Adipocyte (in vitro differentiated cells): Measurements from ENCODE around the gene GORASP1.

ENCODE experiments used
- DNase-seq: peaks from one replicate; pipeline ENCODE4 v3.0.0-alpha.2; 2015; ENCODE audit warnings: low read depth
- H3K27me3 ChIP-seq: replicated peaks from 2 replicates; pipeline ENCODE4 v1.7.0; 2013; ENCODE audit warnings: mild to moderate bottlenecking, low read length, moderate library complexity; ENCODE audit not compliant: control insufficient read depth, insufficient read depth
- H3K36me3 ChIP-seq: 2 replicates; pipeline ENCODE4 v1.7.0; 2013; ENCODE audit warnings: low read length, mild to moderate bottlenecking, moderate library complexity; ENCODE audit not compliant: control insufficient read depth, insufficient read depth, severe bottlenecking
- H3K4me1 ChIP-seq: 2 replicates; pipeline ENCODE4 v1.7.0; 2013; ENCODE audit warnings: mild to moderate bottlenecking, low read length, moderate library complexity; ENCODE audit not compliant: control insufficient read depth, insufficient read depth
- H3K4me3 ChIP-seq: 2 replicates; pipeline ENCODE4 v1.7.0; 2013; ENCODE audit warnings: mild to moderate bottlenecking, low read length, moderate library complexity
- H3K9ac ChIP-seq: 2 replicates; pipeline ENCODE4 v1.7.0; 2013; ENCODE audit warnings: mild to moderate bottlenecking, low read length, moderate library complexity
- H3K9me3 ChIP-seq: 2 replicates; pipeline ENCODE4 v1.7.0; 2013; ENCODE audit warnings: mild to moderate bottlenecking, low read length, moderate library complexity; ENCODE audit not compliant: control insufficient read depth

Gene GORASP1

GRCh38 chr3:39106281-39106811 is 1.1 kb downstream of the GORASP1 start:
- no peaks in the 10 kb centered on the region for H3K27me3 ChIP-seq
- DNase-seq, result peak; percentile 65
- H3K4me1 ChIP-seq, result peaks cover 38% of the 10 kb centered on the region
- H3K9ac ChIP-seq, result peak overlapping the region; percentile 93
- no peaks in the 10 kb centered on the region for H3K36me3 ChIP-seq
- H3K4me3 ChIP-seq, result peak overlapping the region; percentile 94
- no peaks in the 10 kb centered on the region for H3K9me3 ChIP-seq

- peaks cover 3% of the 10 kb centered on the region for H3K36me3 ChIP-seq
- H3K9ac ChIP-seq, result peak overlapping the region; percentile 39
- peak overlapping the region; percentile 94 for H3K4me3 ChIP-seq
- no peak for DNase-seq
- H3K27me3 ChIP-seq, result no peaks in the 10 kb centered on the region
- no peaks in the 10 kb centered on the region for H3K9me3 ChIP-seq
- peaks cover 41% of the 10 kb centered on the region for H3K4me1 ChIP-seq
These were observed 1.8 kb downstream of the GORASP1 start for GRCh38 chr3:39105687-39106063.

DNA sequence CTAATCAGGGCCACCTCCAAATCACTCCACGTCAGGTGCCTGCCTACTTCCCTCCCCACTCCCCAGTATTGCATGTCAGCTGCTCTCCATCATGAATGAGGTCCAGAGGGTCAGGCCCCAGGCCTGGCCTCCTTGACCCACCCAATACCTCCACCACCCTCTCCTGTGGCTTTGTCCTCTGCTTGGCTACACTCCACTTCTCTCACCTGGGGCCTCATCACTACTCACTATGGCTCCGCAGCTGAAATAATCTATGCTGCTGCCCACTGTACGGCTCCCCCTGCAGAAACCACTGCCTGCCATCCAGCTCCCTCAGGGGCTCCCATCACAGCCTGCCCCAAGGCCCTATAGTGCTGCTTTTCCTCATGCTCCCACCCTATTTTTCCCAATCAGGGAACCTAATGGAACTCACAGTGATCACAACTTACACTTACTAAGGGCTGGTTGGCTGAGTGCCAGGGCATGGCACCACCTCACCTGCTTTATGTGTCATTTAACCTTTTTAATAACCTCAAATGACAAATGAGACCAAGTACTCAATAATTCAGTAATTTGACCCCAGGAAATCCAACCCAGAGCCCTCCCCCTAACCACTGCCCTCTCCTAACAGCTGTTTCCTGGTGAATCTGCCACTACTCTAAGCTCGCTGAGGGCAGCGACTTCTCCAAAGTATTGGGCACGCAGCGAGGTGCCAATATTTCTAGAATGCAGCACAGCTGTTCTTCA is 2.3 kb downstream of the GORASP1 start:
- H3K9ac ChIP-seq, result peak overlapping the region; percentile 39
- H3K4me1 ChIP-seq, result peaks cover 41% of the 10 kb centered on the region
- H3K36me3 ChIP-seq, result peaks cover 8% of the 10 kb centered on the region
- no peak for DNase-seq
- H3K4me3 ChIP-seq, result peak overlapping the region; percentile 94
- no peaks in the 10 kb centered on the region for H3K9me3 ChIP-seq
- H3K27me3 ChIP-seq, result no peaks in the 10 kb centered on the region

DNA sequence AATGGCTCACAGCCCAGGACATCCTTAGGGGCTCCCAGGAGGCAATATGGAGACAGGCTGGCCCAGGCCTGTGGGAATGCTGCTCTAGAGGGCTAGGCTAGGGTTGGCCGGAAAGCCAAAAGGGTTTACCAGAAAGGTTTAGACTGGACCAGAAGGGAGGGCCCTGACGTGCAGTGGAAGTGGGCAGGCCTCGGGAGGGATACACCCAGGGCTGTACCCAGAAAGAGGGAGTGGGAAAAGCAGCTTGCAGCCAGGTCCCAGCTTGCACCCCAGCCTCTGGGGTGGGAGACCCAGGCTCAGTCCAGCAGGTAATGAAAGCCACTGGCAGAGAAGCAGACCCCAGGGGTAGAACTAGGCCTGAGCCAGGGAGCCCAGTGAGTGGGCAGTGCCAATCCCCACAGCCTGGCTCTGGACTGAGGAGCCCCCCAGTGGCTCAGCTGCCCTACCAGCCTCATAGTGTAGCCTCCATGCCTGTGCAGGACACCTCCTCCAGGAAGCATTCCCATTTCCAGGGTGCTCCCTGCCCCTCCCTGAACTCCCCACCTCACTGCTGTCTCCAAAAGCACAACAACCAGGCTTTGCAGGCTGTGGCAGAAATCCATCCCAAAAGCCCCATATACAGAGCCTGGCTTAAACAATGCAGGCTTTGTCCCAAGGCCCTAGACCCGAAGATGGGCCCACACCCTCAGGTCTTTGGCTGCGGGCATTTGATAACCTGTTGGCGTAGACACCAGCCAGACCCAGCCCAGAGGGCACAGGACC is 3.5 kb downstream of the GORASP1 start:
- Histone ChIP-seq H3K27me3 (no peaks in the 10 kb centered on the region), H3K36me3 (peaks cover 20% of the 10 kb centered on the region), H3K9ac (no peak overlapping the region), H3K9me3 (no peaks in the 10 kb centered on the region), H3K4me1 (peaks cover 41% of the 10 kb centered on the region), H3K4me3 (no peak overlapping the region)
- no peak for DNase-seq

DNA sequence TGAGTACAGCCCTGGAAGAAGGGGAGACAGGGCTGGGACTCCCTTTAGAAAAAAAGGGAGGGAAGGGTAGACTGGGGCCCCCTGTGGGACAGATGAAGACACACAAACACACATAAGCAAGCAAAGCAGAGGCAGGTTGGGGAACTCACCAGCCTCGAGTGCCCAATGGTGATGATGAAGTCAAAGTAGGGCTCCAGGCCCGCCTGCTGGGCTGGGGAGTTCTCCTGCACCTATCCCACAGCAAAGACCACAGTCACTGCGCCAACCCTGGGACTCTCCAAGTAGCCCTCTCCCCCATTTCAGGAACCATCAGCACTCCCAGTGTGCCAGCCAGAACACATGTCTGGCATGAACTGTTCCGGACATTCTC is 4.1 kb downstream of the GORASP1 start:
- no peak overlapping the region for H3K4me3 ChIP-seq
- H3K4me1 ChIP-seq, result peaks cover 41% of the 10 kb centered on the region
- H3K36me3 ChIP-seq, result peaks cover 26% of the 10 kb centered on the region
- DNase-seq, result no peak
- H3K9me3 ChIP-seq, result no peaks in the 10 kb centered on the region
- no peaks in the 10 kb centered on the region for H3K27me3 ChIP-seq
- no peak overlapping the region for H3K9ac ChIP-seq

- DNase-seq, result no peak
- no peaks in the 10 kb centered on the region for H3K9me3 ChIP-seq
- peaks cover 39% of the 10 kb centered on the region for H3K4me1 ChIP-seq
- no peaks in the 10 kb centered on the region for H3K27me3 ChIP-seq
- H3K9ac ChIP-seq, result no peak overlapping the region
- H3K4me3 ChIP-seq, result no peak overlapping the region
- H3K36me3 ChIP-seq, result peaks cover 32% of the 10 kb centered on the region
These were observed 4.7 kb downstream of the GORASP1 start for GRCh38 chr3:39102504-39103323.

DNA sequence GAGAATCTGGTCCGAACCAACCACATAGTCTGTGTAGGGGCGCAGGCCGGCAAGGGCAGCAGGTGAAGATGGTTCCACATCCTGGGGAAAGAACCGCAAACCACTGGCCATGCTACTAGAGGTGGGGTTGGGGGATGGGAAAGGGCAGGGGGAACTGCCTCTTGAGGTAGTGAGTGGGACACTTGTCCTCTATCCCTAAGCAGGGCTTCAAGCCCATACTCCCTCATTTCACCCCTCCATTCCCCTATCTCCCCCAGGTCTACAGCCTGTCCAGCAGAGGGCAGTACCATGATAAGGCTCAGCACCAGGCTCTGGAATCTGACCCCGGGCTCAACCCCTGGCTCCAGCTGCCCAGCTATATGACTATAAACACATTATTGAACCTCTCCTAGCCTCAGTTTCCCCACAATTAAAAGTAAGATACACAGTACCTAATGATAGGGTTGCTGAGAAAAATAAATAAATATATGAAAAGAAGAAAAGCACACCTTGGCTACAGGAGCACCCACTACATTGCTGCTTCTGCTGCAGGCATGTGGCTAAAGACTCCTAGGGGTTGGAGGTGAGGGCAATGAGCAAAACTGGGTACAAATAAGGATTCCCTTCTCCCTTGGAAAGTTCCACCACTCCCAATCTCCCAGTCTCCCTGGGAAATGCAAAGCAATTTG is 6.3 kb downstream of the GORASP1 start:
- Histone ChIP-seq H3K4me1 (peaks cover 48% of the 10 kb centered on the region), H3K9ac (no peak overlapping the region), H3K27me3 (no peaks in the 10 kb centered on the region), H3K36me3 (peaks cover 44% of the 10 kb centered on the region), H3K4me3 (no peak overlapping the region), H3K9me3 (no peaks in the 10 kb centered on the region)
- peak; percentile 62 for DNase-seq

GRCh38 chr3:39100500-39100886 is 6.9 kb downstream of the GORASP1 start:
- peaks cover 44% of the 10 kb centered on the region for H3K4me1 ChIP-seq
- H3K9me3 ChIP-seq, result no peaks in the 10 kb centered on the region
- DNase-seq, result no peak
- H3K36me3 ChIP-seq, result peaks cover 50% of the 10 kb centered on the region
- no peaks in the 10 kb centered on the region for H3K27me3 ChIP-seq
- no peak overlapping the region for H3K9ac ChIP-seq
- no peak overlapping the region for H3K4me3 ChIP-seq

DNA sequence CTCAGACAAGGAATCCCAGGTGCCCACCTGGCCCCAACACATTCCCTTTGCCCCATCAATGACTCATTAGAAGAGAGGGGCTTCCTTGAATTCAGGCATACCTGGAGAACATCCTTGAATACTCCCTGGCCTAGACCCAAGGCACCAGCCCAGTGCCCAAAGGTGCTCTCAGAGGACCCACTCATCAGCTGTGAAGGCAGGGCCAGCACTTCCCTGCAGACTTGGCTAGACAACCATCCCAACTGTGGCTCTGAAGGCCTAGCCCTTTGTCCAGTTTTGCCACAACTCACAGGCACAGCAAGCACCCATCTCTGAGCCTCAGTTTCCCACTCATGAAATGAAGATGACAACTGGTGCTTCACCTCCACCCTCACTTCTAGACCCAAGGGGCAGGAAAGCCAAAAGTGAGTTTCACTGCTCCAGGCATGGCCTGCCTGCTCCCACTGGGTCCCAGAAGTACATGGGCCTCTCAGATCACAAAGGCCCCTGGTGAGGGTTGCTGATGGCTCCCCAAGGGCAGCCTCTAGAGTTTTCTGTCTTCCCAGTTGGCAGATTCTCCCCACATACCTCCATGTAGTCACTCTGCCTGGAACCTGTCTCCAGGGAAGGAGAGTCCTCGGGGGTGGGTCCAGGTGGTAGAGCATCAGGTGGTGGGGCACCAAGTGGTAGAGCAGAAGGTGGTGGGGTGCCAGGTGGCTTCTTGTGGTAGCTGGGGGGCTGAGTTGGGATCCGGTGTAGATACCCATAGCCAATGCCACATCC is 7.5 kb downstream of the GORASP1 start:
- H3K36me3 ChIP-seq, result peaks cover 56% of the 10 kb centered on the region

DNA sequence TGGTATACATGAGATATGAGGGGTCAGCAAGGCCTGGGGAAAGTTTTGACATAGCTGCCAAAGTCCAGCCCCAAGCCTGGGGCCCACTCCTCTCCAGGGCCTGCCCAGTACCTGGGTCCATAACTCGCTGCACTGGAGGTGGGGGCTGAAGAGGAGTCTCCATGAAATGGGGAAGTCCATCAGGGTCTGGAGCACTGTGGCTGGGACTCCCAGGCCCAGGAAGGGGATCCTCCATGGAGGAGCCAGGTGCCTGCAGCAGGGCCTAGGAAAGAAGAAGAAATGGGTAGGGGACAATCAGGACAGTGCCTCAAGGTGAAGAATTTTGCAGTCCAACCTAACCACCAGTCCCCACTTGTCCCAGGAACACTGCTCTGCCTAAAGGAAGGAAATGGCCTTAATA is 8.2 kb downstream of the GORASP1 start:
- no peaks in the 10 kb centered on the region for H3K9me3 ChIP-seq
- no peaks in the 10 kb centered on the region for H3K27me3 ChIP-seq
- DNase-seq, result no peak
- peaks cover 63% of the 10 kb centered on the region for H3K36me3 ChIP-seq
- no peak overlapping the region for H3K9ac ChIP-seq
- H3K4me1 ChIP-seq, result peaks cover 49% of the 10 kb centered on the region
- no peak overlapping the region for H3K4me3 ChIP-seq

More for the DNA sequence above, 7.5 kb downstream of the GORASP1 start:
- Histone ChIP-seq H3K4me1 (peaks cover 45% of the 10 kb centered on the region), H3K9me3 (no peaks in the 10 kb centered on the region), H3K27me3 (no peaks in the 10 kb centered on the region), H3K4me3 (no peak overlapping the region), H3K9ac (no peak overlapping the region)
- no peak for DNase-seq
